ENCODE data around the gene SDF4. TPM values are rescaled to one million over a fixed set of nuclear protein-coding genes. Genes with fewer than 3 reads are reported as not detected.
"Not testable (repeated sequence)": the region's sequence is repeated elsewhere in the genome, so short reads cannot be mapped to it uniquely, and the experiment has no call there.

SDF4 gene
- total RNA-seq, 1 donor from 2014 or later = 69.1 TPM

DNA sequence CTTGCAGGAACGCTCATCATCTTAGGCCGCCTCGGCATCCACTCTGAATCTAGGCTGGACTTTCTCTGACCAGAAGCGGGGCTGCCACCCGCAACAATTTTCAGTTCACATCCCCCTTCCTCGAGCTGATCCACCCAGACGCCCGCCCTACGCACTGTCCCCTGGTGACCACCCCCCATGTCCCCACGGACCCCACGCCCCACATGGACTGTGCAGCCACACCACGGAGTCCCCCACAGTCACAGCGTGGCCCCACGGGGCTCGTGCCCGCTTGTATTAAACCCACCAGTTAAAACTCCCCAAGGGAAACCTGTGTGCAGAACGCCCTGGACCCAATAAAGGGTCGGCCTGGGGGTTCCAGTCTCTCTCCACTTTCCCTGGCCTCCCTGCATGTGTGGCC is 27.7 kb upstream of the SDF4 start:
- DNase-seq = no peak

DNA sequence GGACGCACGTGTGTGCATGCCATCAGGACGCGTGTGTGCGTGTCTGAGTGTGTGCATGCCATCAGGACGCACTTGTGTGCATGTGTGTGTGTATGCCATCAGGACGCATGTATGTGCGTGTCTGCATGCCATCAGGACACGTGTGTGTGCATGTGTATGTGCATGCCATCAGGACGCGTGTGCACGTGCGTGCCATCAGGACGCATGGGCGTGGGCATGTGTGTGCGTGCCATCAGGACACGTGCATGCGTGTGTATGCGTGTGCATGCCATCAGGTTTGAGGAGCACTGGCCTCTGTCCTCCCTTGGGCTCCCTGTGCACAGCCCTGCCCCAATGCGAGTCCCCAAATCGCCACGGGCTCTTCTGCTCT is 27.3 kb upstream of the SDF4 start:
- DNase-seq = no peak

GRCh38 chr1:1256956-1257871 is 25.4 kb upstream of the SDF4 start:
- no peak for DNase-seq

DNA sequence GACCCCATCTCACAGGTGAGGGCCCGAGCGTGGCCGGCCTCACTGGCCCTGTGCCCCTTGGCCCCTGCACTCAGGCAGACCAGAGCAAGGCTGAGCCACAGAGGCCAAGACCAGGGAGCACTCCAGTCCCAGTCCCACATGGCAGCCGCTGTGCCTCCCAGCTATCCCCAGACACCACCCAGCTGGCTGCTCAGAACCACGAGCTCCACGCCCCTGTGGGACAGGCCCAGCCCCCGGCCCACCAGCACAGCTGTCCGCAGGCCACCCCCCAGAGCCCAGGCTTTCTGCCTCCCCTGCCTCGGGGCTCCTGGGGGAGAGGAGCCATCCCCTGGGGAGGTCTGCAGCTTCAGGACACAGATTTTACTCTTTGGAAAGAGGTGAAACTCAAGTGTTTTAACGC is 23.8 kb upstream of the SDF4 start:
- DNase-seq = no peak

- no peak for DNase-seq
Observed at GRCh38 chr1:1255078-1255477, 23.3 kb upstream of the SDF4 start.

- no peak for DNase-seq
Observed at GRCh38 chr1:1254667-1254998, 22.8 kb upstream of the SDF4 start.

GRCh38 chr1:1253972-1254666 is 22.3 kb upstream of the SDF4 start:
- DNase-seq = no peak

- no peak for DNase-seq
Observed at GRCh38 chr1:1253314-1253713, 21.5 kb upstream of the SDF4 start.

DNA sequence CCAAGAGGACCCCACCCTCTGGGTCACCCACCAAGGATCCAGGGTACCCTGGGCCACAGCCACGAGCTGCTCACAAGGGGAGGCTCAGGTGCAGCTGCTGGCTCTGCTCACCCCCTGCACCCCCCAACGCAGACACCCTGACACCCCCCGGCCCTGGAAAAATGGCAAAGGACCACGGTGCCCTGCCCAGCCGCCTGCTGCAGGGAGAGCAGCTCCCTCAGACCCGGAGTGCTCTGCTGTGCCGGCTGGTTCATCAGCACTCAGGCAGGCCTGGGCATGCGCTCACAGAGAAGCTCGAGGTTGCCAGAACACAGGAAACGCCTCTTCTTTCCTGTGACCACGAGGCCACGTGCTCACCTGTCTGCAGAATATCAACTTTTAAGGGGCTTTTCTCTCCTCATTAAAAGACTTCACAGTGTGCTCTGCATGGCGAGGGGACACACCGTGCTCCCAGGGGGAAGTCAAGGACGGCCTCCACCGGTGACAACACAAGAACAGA is 19.0 kb upstream of the SDF4 start:
- no peak for DNase-seq

DNA sequence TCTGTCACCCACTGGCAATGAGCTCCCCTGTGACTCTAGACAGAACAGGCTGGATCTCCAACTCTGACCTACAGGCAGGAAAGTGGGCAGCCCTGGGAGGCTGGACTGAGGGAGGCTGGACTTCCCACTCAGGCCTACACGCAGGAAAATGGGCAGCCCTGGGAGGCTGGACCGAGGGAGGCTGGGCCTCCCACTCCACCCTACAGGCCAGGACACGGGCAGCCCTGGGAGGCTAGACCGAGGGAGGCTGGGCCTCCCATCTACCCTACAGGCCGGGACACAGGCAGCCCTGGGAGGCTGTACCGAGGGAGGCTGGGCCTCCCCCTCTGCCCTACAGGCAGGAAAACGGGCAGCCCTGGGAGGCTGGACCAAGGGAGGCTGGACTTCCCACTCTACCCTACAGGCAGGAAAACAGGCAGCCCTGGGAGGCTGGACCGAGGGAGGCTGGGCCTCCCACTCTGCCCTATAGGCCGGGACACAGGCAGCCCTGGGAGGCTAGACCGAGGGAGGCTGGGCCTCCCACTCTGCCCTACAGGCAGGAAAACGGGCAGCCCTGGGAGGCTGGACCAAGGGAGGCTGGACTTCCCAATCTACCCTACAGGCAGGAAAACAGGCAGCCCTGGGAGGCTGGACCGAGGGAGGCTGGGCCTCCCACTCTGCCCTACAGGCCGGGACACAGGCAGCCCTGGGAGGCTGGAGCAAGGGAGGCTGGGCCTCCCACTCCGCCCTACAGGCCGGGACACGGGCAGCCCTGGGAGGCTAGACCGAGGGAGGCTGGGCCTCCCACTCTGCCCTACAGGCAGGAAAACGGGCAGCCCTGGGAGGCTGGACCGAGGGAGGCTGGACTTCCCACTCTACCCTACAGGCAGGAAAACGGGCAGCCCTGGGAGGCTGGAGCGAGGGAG is 16.5 kb upstream of the SDF4 start:
- DNase-seq = not testable (repeated sequence)

DNA sequence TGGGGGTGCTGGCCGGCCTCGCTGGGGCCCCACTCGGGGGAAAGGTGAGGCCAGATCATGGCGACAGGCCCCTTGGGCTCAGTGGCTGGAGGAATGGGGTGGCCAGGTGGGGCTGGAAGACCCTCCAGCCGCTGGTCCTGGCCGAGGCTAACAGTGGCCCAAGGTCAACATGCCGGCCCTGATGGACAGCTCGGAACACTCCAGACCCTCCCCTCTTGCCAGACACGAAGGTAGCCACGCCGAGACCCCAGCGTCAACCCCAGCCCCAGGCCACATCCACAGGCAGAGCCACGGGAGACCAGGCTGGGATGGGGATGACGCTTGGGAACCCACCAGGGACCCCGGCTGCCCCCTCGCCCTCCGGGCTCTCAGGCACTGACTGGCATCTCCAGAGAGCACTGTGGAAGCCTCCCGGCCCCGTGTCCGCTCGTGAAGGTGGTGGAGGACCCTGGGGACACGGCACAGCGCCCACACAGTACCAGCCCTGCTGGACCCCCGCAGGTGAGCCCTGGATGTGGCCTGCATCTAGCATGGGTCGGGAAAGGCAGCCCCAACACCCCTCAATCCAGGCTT is 15.6 kb upstream of the SDF4 start:
- no peak for DNase-seq

GRCh38 chr1:1246577-1247340 is 15.0 kb upstream of the SDF4 start, which contains the start of gene C1QTNF12:
TSS of gene C1QTNF12 (minus strand) at chr1:1246722. CDS start at chr1:1246690, 32 bp downstream.
- DNase-seq = no peak

DNA sequence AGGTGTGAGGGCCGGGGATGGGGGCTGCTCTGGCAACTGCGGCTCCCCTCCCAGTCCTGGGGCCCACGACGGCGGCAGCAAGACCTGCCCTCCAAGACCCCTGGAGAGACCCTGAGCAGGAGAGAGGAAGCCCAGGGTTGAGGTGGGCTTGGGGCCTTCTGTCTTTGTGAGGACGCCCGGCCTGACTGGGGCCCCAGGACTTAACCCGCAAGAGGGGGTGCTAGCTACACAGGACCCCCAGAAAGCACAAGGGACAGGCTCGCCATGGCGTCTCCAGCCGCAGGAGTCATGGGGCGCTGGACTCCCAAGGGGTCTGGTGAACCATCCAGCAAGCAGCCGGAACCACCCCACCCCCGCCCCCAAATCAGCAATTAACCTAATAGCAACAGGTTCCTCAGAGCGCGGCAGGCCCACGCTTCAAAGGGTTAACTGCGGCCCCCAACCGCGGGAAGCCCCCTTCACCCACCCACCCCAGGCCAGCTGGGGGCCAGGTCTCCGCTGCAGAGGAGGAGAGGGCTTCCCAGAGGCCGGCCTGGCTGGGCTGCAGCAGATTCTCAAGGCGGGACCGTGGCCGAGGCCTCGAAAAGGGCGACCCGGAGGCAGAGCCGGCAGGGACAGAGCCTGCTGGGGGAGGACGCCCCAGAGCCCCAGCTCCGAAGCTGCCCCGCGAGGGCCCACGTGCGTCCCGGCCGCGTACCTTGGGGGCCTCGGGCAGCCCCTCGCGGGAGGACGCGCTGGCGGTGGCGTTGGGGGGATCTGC is 14.2 kb upstream of the SDF4 start:
- DNase-seq = no peak

GRCh38 chr1:1245178-1245816 is 13.5 kb upstream of the SDF4 start:
- no peak for DNase-seq

DNA sequence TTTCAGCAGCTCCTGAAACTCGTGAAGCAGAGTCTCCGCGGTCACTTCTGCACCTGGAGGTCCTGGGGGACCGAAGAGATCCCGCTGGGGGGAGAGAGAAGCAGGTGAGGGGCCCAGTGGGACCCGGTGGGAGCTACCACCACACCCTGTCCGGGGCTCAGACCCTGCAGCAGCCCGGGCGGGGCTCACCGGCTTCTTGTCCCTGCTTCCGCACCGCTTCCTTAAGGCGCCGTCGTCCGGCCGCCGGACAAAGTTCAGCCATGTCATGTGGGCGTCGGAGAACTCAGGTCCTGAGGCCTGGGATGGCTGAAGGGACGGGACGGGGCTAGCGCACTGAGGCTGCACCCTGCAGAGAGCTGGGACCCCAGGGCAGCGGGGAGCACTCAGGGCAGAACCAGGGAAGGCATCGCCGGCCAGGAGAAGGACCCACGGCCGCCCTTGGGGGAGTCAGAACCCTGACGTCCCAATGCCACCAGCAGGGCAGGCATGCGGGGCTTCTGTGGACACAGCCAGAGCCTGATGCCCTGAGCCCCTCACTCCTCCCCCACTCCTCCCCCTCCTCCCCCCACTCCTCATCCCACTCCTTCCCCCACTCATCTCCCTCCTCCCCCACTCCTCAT is 12.5 kb upstream of the SDF4 start:
- DNase-seq = no peak

- no peak for DNase-seq
Observed at GRCh38 chr1:1243807-1244191, 12.0 kb upstream of the SDF4 start.

DNA sequence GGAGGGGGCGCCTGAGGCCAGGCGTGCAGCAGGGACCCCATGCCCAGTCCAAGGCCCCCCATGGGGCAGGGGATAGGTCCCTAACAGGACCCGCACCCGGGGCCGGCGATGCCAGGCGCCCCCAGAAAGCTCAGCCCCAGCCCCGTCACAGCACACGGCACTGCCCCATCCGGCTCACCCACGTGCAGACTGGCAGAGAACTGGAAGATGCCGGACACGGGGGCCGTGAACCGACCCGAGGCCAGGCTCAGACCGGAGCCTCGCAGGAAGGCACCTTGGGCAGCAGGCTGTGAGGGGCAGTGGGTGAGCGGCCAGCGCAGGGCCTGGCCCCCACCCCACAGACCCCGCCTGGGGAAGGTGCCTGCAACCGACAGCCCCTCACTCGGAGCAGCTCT is 11.5 kb upstream of the SDF4 start:
- no peak for DNase-seq

GRCh38 chr1:1242461-1243265 is 10.9 kb upstream of the SDF4 start:
- no peak for DNase-seq

All from tongue (tissue), 2 donors.